ENCODE data around the gene DMRTB1.
A peak's percentile ranks its signal among the peaks of the same experiment; 100 is the strongest.

Gene DMRTB1

DNA sequence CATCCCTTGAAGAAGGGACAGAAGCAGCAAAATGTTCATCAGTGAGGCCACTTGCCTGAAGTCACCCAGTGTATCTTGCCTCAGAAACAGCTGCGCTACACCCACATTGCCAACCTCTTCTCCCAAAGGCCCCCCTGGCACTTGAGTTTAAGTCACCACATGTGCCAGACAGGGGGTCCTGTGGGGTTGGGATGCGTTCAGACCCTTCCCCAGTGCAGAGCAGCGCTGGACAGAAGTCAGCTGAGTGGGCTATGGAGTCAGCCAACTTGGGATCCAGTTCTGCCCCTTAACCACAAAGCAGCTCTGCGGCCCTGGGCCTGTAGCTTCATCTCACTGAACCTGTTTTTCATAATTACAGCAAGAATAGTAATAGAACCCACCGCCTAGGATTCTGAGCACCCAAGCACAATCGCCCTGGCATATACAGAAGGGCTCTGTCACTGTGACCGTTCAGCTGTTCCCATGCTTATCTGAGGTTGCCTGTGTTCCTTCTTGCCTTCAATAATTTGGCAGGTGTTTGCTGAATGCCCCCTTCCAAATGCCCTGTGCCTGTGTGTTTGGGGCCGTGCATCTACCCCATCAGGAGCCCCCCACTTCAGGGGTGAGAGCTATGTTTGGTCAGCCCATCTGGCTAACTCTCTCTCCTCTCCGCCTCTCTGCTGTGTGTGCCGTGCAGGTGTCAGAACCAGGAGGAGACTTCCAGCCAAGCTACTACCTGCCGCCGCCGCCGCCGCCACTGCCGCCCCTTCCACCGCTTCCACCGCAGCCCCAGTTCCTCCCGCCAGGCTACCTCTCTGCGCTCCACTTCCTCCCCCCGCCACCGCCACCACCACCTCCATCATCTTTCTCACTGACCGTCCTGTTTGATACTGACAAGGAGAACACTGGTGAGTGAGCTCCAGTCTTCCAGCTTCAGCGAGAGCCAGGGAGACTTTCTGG, 5.0 kb downstream of the DMRTB1 start:
- DNase-seq (ENCODE audit: low read depth): no peak

DNA sequence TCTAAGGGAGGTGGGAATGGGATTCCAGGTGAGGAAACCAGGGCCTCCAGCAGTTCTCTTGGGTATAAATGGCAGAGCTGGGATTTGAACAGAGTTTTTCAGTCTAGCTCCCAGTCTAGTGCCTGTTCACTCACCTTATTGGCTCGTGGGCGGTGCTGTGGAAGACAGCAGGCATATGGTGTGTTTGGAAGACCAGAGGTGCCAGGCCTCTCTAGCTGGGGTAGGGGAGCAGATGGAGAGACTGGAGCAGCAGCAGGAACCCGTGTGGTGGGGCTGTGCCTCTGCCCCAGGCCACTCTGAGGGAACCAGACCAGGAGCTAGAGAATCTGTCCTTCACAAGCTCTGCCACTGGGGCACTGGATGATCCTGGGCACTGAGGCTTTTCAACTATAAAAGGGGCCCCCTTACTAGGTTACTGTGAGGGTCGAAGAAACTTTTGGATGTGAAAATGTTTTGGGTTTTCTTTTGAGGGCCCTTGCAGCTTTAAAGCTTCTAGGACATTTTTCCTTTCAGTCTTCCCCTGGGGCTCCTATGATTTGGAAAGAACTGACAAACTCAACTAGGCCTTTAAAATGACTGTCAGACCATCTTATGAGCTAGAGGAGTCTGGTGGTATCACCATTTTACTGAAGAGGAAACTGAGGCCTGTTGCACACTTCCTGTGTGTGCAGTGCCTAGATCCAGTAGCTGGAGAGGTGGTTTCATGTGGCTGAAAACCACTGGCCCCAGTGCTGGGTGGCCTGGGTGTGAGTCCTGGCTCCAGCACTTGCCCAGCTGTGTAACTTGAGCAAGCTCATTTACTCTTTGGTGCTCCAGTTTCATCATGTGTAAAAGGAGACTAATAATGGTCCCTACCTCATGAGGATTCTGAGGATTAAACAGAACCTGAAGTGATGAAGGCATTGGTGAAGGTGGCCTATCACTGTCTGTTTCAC, 6.1 kb downstream of the DMRTB1 start:
- DNase-seq (ENCODE audit: low read depth): no peak

DNA sequence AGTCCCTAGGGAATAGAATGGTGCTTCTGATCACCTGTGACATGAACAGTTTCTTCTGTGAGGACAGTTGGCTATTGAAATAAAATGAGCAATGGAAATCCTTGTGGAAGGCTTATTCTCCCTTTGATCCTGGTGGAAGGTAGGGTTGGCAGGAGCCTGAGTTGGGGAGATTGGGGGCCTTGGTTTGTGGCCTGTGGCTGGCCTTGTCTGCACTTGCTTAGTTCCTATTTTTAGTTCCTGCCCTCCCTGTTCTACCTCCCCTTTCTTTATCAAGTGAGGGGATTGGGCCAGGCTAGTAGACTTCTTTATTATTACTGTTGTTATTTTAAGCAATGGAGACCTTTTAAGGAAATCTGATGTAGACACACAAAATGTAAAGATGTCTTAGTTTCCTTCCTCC, 8.2 kb downstream of the DMRTB1 start:
- no peak for DNase-seq (ENCODE audit: low read depth)

DNA sequence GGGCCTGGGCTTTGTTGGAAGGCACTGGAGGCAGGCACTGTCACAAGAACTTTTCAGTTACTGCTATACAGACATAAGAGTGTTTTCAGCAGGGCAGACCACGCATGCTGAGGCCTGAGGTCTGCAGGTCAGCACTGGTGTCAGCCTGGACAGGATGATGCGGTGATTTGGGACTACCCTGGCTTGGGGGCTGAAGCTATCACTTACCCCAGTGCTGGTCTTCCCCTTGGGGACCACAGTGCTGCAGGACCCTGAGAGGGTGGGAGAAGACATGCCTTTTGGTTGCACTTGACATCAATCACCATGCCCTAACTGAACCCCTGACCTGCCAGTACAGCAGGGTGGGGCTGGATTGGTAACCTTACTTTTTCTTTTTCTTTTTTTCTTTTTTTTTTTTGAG, 9.2 kb downstream of the DMRTB1 start:
- no peak for DNase-seq (ENCODE audit: low read depth)

DNA sequence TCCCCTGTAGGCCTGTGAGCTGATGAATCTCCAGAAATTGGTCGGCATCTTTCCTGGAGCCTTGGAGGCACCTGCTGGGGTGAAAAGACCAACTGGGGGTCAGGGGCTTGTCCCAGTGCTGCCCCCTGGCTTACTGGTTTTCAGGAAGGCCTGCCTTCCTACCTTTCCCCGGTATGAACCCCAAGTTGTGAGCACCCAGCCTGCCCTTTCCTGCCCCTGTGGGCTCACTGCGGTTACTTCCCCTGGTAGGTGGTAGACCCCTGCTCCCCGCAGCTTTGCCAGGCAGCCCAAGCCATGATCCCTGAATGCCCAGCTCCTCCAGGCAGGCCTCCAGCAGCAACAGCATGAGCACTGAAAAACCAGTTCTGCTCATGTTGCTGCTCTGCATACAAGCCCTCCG, 10.2 kb downstream of the DMRTB1 start:
- DNase-seq (ENCODE audit: low read depth): no peak

DNA sequence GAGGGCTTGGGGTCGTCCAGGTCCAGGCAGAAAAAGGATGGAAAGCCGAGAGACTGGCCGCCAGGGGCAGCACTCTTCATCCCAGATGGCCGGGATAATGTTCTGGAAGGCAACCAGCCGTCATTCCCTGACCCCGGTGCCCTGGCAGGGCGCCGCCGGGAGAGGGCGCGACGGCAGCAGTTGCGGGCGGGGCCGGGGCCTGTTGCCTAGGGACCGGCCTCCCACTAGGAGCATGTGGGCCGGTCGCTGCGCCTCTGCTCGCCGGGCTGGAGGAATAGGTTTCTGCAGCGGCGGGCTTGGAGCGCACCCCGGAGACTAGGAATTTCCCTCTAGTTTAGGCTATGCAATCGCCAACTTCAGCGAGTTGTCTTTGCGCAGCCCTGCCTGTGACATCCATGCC, 11.0 kb downstream of the DMRTB1 start:
- DNase-seq (ENCODE audit: low read depth): no peak

DNA sequence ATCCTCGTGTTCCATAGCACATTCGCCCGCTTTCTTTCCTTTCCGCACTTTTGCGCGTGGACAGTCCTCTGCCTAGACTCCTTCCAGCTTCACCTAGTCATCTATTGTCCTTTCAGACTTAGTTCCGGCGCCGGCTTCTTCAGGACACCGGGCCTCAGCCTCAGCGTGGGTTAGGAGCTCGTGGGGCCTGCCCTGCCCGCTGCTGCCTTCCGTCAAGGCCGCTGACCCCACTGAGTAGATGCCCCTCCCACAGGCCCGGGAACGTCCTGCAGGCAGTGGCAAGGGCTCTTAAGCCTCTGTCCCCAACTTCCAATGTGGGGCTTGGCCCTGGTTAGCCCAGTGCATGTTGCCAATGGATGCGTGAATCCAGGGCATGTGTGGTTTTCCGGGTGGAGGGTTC, 11.4 kb downstream of the DMRTB1 start:
- no peak for DNase-seq (ENCODE audit: low read depth)

DNA sequence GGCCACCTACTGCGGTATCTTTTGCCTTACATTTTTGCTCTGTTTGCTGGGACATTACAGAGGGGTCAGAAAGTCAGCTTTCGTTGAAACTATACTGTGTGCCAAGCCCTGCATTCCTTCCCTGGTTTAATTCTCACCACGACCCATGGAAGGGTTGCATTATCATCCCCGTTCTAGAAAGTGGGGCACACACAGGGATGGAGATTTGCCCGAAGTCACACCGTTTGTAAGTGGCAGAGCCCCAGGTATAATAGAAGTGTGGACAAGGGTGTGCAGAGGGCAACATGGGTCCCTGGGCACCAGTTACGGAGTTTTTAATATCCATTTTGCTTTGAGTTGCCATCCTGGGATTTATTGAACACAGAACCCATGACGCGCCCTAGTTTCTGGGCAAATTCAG, 11.8 kb downstream of the DMRTB1 start:
- no peak for DNase-seq (ENCODE audit: low read depth)

DNA sequence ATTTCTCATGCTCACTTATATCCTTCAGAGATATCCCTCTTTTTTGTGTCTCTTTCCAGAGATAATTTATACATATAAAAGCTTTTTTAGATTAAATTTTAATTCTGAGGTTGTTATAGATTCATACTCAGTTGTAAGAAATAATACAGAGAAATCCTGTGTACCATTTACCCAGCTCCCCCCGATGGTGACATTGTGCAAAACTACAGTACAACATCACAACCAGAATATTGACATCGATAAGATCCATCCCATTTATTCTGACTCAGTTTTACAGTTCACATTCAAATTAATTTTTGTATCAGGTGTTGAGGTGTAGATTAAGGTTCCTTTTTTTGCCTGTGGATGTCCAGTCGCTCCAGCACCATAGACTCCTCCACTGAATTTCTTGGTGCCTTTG, 14.3 kb downstream of the DMRTB1 start:
- DNase-seq (ENCODE audit: low read depth): no peak

DNA sequence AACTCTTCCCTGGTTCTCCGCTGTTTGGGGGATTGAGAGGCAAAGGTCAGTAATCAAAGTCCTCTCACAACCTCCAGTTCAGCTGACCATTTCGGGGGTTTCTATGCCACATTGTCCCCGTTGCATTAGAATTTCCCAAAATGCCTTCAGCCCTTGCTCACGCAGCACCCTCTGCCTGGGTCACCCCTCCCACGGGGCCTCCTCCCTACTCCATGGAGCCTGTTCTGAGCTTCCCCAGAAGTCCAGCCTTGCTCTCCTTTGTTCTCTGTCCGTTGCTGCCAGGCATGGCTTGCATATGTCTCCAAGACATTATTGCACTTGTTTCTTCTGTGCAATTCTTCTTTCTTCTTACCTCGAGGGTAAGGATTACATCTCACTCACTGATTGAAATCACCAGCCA, 16.5 kb downstream of the DMRTB1 start:
- no peak for DNase-seq (ENCODE audit: low read depth)

DNA sequence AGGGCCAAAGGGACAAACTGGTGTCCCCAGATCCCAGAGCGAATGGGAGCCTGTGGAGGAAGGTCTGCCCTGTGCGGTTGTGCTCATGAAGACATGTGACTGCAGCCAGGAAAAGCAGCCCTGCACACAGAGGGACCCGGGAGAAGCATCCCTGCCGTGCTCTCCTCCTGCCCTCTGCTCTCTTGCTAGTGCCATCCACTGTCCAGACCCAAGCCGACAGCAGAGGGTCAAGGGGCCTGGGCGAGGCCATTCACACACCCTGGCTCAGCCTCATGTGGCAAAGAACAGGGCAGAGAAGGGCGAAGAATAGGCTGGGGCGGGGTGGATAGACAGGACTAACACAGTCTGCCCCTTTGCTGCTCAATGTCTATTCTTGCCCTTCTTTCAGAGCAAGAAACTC, 17.4 kb downstream of the DMRTB1 start:
- DNase-seq (ENCODE audit: low read depth): no peak

DNA sequence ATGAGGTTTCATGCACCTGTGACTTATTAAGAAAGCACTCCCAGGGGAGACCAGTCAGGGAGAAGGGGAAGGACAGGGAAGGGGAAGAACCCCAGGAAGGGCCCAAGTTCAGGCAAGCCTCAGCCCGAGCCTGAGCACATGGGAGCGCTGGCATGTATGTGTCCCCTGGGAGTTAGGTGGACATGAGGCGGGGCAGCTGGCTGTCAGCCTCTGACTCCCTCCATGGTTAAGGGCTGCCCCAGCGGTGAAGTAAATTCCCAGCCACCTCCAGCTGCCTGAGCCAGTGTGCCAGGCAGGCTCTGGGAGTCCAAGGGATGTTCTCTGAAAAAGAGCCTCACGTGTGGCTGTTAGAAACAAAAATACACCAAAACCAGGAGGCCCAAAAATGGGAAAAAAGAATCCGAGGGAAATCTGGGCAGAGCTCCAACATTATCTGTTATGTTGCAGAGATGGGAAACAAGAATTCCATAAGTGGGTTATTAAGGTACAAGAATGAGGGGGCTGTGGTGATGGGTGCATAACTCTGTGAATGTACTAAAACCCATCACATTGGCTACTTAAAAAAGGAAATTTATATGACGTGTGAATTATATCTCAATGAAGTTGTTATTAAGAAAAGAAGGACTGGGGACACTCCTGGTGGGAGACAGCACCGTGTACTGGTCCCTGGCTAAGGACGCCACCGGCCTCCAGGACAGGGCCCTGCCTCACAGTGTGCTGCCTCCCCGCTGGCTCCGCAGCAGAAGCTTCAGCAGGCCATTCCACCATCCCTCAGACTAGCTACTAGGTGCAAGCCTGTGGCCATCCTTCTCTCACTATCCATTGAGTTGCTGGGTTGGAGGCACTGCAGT, 18.7 kb downstream of the DMRTB1 start:
- DNase-seq (ENCODE audit: low read depth): no peak

DNA sequence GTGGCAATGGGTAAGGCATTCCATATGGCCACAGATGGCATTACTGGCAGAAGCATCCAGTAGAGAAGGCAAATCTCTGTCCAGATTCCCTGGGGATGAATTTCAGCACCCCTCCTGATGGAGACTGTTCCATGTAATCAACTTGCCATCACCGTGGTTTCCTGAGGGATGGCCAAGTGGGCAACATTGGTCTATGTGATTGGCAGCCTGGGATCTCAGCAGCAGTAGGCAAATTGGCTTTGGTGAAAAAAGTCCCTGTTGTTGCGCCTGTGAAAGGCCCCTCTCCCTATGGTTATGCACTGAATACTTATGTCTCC, 19.3 kb downstream of the DMRTB1 start:
- DNase-seq (ENCODE audit: low read depth): no peak

DNA sequence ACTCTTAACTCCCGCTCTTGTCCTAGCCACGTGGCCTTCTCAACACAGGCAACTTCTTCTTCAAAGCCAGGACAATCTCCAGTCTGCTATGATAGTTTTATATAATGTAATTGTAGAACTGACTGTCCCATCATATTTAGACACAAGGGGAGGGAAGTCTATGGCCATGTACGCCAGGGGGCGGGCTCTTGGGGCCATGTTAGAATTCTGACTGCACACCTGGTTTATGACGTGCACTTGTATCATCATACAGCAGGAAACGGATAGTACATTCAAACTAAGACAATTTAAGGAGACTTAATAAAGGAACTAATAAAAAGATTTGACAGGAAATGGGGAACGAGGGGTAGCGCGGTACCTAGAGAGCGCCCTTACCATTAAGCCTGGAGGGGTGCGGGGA, 21.5 kb downstream of the DMRTB1 start:
- DNase-seq (ENCODE audit: low read depth): no peak

DNA sequence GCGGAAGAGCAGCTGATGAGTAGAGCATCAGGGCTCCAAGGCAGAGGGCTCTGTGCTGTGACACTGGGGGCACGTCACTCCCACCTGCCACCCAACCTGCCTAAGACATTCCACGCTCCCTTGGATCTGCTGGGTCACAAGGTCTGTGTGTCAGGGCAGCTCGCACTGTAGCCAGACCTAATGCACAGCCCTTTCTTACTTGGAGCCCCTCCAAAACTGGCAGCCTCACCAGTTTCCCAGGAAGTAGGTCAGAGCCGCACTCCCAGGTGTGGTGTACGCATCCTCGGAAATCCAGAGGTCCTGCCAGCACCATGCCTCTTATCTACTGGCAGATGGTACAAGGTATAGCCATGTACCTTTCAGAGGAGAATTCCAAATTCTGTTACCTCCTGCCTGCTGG, 22.3 kb downstream of the DMRTB1 start:
- no peak for DNase-seq (ENCODE audit: low read depth)

DNA sequence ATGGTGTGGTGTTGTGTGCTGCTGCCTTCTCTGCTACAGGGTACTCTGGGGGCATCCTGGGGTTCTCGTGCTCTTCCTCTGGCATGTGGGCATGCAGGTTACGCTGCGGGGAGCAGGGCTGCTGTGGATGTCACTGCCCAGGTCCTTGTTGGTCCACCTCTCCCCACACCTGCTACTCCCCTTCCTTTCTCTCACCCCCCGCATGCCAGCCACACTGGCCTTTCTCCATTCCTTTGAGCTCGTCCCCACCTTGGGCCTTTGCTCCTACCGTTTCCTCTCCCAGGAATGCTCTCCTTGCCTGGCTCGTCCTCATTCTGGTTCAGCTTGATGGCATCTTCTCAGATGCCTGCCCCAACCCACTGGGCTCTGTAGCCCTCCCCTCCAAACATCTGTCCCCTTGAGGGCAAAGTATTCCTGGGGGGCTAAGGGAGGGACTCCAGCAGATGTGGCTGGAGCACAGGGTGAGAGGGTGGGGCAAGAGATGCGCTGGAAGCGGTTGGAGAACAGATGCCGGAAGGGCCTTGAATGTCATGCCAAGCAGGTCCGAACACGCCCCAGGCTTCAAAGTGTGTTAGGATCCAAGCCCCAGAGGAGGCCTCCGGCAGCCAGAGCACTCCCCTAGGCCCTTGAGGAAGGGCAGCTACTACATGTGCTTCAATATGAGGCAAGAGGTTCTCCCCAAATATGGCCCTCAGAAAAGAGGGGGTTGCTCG, 23.4 kb downstream of the DMRTB1 start:
- no peak for DNase-seq (ENCODE audit: low read depth)

DNA sequence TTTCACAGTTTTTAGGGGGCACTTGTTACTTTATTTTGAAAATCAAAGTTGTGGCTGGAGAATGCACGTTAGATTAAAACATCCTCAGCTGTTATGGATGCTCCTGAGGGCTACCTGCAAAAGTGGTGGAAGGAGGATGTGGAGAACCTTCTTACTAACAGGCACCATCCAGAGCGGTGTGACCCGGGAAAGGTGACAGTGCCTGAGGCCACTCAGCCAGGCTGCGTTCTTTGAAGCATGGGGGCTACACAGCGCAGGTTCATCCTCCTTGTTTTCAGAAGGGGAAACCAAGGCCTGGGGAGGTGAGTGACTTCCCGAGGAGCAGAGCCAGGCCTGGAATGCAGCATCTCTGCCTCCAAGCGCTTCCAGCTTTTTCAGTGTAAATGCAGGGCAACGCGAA, 24.0 kb downstream of the DMRTB1 start:
- DNase-seq (ENCODE audit: low read depth): no peak

DNA sequence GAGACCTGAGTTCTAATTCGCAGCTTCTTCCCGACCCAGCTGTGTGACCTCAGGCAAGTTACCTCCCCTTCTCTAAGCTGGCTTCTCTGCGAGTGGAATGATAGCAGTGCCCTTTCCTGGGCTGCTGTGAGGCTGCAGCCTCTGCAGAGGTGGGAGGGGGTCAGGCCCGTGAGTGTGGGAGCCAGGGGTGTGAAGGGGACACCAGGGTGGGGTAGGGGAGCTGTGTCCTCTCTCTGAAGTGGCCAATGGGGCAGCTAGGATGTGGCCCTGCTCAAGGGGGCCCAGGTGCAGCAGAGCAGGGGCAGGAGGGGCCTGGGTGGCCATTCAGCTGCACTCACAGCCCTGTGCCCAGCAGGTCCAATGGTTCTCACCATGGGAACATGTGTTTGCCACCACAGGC, 24.5 kb downstream of the DMRTB1 start:
- no peak for DNase-seq (ENCODE audit: low read depth)

DNA sequence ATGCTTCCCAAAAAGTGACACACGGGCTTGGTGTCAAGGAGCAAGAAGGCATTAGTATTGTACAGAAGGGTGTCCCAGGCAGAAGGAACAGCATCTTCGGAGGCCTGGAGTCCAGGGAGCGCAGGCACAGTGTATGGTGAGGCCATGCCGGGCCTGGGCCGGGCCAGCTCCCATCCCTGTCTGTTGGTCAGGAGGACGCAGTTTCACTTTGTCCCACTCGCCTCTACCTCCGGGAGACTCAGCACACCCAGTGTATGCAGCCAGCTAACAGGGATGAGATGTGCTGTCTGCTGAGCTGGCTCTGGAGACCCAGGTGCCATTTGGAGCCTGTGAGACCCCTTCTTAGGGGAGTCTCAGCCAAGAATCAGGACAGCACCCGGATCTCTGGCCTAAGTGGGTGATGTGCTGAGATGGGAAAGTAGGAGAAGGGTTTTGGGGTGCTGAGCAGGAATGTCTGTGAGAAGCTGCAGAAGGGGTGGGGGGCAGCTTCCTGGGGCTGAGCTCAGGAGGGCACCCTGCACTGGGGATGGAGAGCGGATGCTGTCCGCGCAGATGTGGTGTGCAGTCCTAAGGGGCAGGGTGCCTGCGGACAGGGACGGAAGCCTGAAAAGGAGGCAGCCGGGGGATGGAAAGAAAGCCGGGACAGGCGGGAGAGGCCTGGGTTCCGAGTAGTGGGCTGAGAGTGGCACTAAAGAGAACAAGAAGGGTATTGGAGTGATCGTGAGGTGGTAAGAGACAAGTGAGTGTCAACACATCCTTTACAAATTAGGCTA, 25.7 kb downstream of the DMRTB1 start:
- DNase-seq (ENCODE audit: low read depth): no peak

DNA sequence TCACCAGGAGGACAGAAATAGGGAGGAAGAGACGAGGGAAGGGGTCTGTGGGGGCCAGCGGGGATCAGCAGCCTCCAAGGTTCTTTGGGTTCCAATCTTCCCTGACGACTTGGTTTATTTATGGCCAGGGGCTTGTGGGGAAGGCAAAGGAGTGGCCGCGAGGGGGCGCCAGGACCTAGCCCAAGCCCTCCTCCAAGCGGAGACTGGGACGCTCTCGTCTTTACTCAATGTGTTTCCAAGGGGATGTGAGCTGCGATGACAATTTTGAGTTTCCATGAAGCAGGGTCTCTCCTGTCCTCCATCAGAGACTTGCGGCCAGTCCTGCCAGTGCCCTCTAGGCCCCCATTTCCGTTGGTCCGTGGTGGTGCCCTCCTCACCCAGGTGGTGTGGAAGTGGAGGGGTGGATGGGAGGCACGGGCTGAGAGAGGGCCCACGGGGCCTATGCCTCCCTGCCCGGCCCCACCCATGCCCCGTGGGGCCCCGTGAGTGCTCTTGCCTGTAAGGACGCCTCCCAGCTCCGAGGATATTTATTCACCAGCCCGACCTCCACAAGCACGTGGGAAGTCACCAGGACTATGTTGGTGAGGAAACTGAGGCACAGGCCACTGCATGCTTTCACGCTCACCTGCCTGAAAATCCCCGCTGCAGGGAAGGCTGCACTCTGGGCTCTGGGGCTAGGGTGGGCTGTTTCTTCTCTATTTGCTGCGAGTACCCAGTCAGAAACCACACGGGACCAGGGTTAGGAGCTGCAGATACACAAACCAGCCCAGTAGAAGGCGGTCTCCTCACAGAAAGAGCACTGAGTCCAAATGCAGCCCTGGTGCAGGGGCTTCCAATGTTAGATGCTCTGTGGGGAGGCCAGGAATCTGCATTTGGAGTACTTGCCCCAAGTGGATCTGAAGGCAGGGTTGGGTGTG, 26.5 kb downstream of the DMRTB1 start:
- peak; percentile 22 for DNase-seq (ENCODE audit: low read depth)
